Activated T-cell treated with anti-CD3 and anti-CD28 coated beads, Interleukin-2, amount 50 U/mL, for 72 hours (primary cell): ENCODE results near the gene KIF24. TPM values are rescaled to one million over a fixed set of nuclear protein-coding genes. Genes with fewer than 3 reads are reported as not detected.

Experiments used
- ATAC-seq, 2 donors: fragments of 150-1000 bp; cut with Tn5 transposase; replicated peaks in 1 of 2; 2 replicates each; pipeline ENCODE4 v1.10.0; 2021; ENCODE audit warnings: moderate library complexity in 2 of 2, mild to moderate bottlenecking in 1 of 2
- DNase-seq, 2 donors: peaks; one replicate each; pipeline ENCODE4 v3.0.0; 2021 to 2022; ENCODE audit warnings: mixed read lengths in 1 of 2
- H3K27ac Mint-ChIP-seq: one replicate; pipeline ENCODE4 v1.8.0; 2022; ENCODE audit warnings: mild to moderate bottlenecking, moderate library complexity, mixed read lengths
- H3K27me3 Mint-ChIP-seq: one replicate; pipeline ENCODE4 v1.8.0; 2022; ENCODE audit warnings: low read depth, mixed read lengths
- H3K36me3 Mint-ChIP-seq, 2 donors: one replicate each; pipeline ENCODE4 v1.8.0; 2022; ENCODE audit warnings: mixed read lengths in 2 of 2, mild to moderate bottlenecking in 1 of 2; ENCODE audit not compliant: insufficient read depth in 2 of 2
- H3K4me1 Mint-ChIP-seq: one replicate; pipeline ENCODE4 v1.8.0; 2022; ENCODE audit warnings: low read depth, mixed read lengths
- H3K4me3 Mint-ChIP-seq, 2 donors: one replicate each; pipeline ENCODE4 v1.8.0; 2022; ENCODE audit warnings: mild to moderate bottlenecking in 2 of 2, mixed read lengths in 2 of 2, moderate library complexity in 2 of 2
- H3K9me3 Mint-ChIP-seq, 2 donors: one replicate each; pipeline ENCODE4 v1.8.0; 2022; ENCODE audit warnings: mixed read lengths in 2 of 2
- total RNA-seq, 2 donors: library from RNA; stranded (reverse); gene quantifications; one replicate each; pipeline ENCODE4 v1.2.3, GENCODE V29; 2022

KIF24 gene
- total RNA-seq, 2 donors from 2014 or later, result 5.8 to 7.4 TPM

GRCh38 chr9:34292552-34292951 lies 36.5 kb downstream of the KIF24 start:
- no peak overlapping the region for H3K27ac Mint-ChIP-seq

GRCh38 chr9:34291423-34291822 lies 37.6 kb downstream of the KIF24 start:
- no peak for ATAC-seq
- no peak overlapping the region for H3K4me3 Mint-ChIP-seq
- H3K27me3 Mint-ChIP-seq, result no peaks in the 10 kb centered on the region
- H3K4me1 Mint-ChIP-seq, result no peaks in the 10 kb centered on the region
- H3K36me3 Mint-ChIP-seq, result no peaks in the 10 kb centered on the region
- H3K27ac Mint-ChIP-seq, result no peak overlapping the region
- DNase-seq, result no peak
- H3K9me3 Mint-ChIP-seq, result no peaks in the 10 kb centered on the region

More at GRCh38 chr9:34292552-34292951, 36.5 kb downstream of the KIF24 start:
- no peaks in the 10 kb centered on the region for H3K27me3 Mint-ChIP-seq
- DNase-seq (no peak), ATAC-seq (no peak)
- H3K4me1 Mint-ChIP-seq, result no peaks in the 10 kb centered on the region
- no peaks in the 10 kb centered on the region for H3K36me3 Mint-ChIP-seq
- H3K9me3 Mint-ChIP-seq, result no peaks in the 10 kb centered on the region
- no peak overlapping the region for H3K4me3 Mint-ChIP-seq

GRCh38 chr9:34291023-34291422 lies 38.0 kb downstream of the KIF24 start:
- Mint-ChIP-seq H3K36me3 (no peaks in the 10 kb centered on the region), H3K4me1 (no peaks in the 10 kb centered on the region), H3K4me3 (no peak overlapping the region), H3K9me3 (no peaks in the 10 kb centered on the region), H3K27ac (no peak overlapping the region), H3K27me3 (no peaks in the 10 kb centered on the region)
- ATAC-seq (no peak), DNase-seq (no peak)

GRCh38 chr9:34289159-34289558 lies 39.9 kb downstream of the KIF24 start:
- no peak overlapping the region for H3K4me3 Mint-ChIP-seq
- no peaks in the 10 kb centered on the region for H3K9me3 Mint-ChIP-seq
- no peaks in the 10 kb centered on the region for H3K4me1 Mint-ChIP-seq
- peaks cover 0 to 4% of the 10 kb centered on the region in 2 donors for H3K36me3 Mint-ChIP-seq
- ATAC-seq (no peak), DNase-seq (no peak)
- H3K27me3 Mint-ChIP-seq, result no peaks in the 10 kb centered on the region
- H3K27ac Mint-ChIP-seq, result no peak overlapping the region

GRCh38 chr9:34282096-34282495 lies 47.0 kb downstream of the KIF24 start:
- Mint-ChIP-seq H3K4me3 (no peak overlapping the region), H3K27me3 (no peaks in the 10 kb centered on the region), H3K9me3 (no peaks in the 10 kb centered on the region), H3K36me3 (peaks cover 0 to 11% of the 10 kb centered on the region in 2 donors), H3K4me1 (no peaks in the 10 kb centered on the region), H3K27ac (no peak overlapping the region)
- DNase-seq (no peak), ATAC-seq (no peak)

GRCh38 chr9:34279411-34279810 lies 49.7 kb downstream of the KIF24 start:
- H3K4me3 Mint-ChIP-seq, result no peak overlapping the region
- no peaks in the 10 kb centered on the region for H3K4me1 Mint-ChIP-seq
- peaks cover 0 to 8% of the 10 kb centered on the region in 2 donors for H3K36me3 Mint-ChIP-seq
- H3K27ac Mint-ChIP-seq, result no peak overlapping the region
- no peaks in the 10 kb centered on the region for H3K27me3 Mint-ChIP-seq
- no peak for DNase-seq
- no peaks in the 10 kb centered on the region for H3K9me3 Mint-ChIP-seq
- no peak for ATAC-seq

Other genes starting within 250 kb of the KIF24 start
- 10 to 100 TPM; 32.7 to 36.3 TPM for gene DCAF12, start 202.6 kb downstream of the KIF24 start, total RNA-seq
- gene UBAP1, start 150.2 kb downstream of the KIF24 start, total RNA-seq, result 10 to 100 TPM; 36.4 to 37.5 TPM
- 10 to 100 TPM; 27.2 to 35.3 TPM for gene NUDT2, start 301 bp upstream of the KIF24 start, total RNA-seq
- gene MYORG, start 47.6 kb upstream of the KIF24 start, total RNA-seq, result 1 to 10 TPM; 1.7 TPM
- 10 to 100 TPM; 15.2 to 18.1 TPM for gene FAM219A, start 129.3 kb upstream of the KIF24 start, total RNA-seq
- under 1 TPM in 1 of 2 donors, not detected in 1; 0.23 TPM for gene DNAI1, start 129.5 kb upstream of the KIF24 start, total RNA-seq
- gene ENHO, start 193.7 kb upstream of the KIF24 start, total RNA-seq, result under 1 TPM in 1 of 2 donors, not detected in 1; 0.23 TPM